Measurements from ENCODE around the gene RAPGEF1. TPM values are rescaled to one million over a fixed set of nuclear protein-coding genes. Genes with fewer than 3 reads are reported as not detected.
A peak's percentile ranks its signal among the peaks of the same experiment; 100 is the strongest.

RAPGEF1 gene
- total and polyA plus RNA-seq, 2 donors (not counting 3 experiments of a cell fraction or from before 2014, with no cell fraction given) = 50.0 to 124 TPM

GRCh38 chr9:131672451-131672850 is 67.4 kb downstream of the RAPGEF1 start:
- Histone ChIP-seq H3K4me2 (ENCODE audit: insufficient read depth, low read length) (no peak overlapping the region), H3K4me3 (replicated peaks in 1 of 3; ENCODE audit: insufficient read depth in 1 of 3, low read depth in 1 of 3, low read length in 3 of 3) (no peak overlapping the region), H3K4me1 (ENCODE audit: control insufficient read depth, extremely low read depth, insufficient read depth, low read length) (peaks cover 50% of the 10 kb centered on the region), H3K9me3 (replicated peaks; ENCODE audit: control insufficient read depth, insufficient read depth, low read length) (no peaks in the 10 kb centered on the region), H2AFZ (ENCODE audit: low read depth, low read length) (no peak overlapping the region), H3K36me3 (ENCODE audit: control insufficient read depth in 2 of 2, extremely low read depth in 1 of 2, insufficient read depth in 2 of 2, low read length in 2 of 2) (no peaks in the 10 kb centered on the region), H3K9me1 (replicated peaks; ENCODE audit: control insufficient read depth, extremely low read depth, insufficient read depth, low read length) (no peaks in the 10 kb centered on the region), H3K27ac (ENCODE audit: insufficient read depth, low read depth, low read length) (peak overlapping the region; percentile 11), H3K79me2 (ENCODE audit: control insufficient read depth, insufficient read depth, low read length) (peaks cover 82% of the 10 kb centered on the region), H3K27me3 (ENCODE audit: control insufficient read depth in 2 of 2, insufficient read depth in 2 of 2, low read length in 2 of 2) (no peaks in the 10 kb centered on the region), H4K20me1 (replicated peaks; ENCODE audit: control insufficient read depth, extremely low read depth, insufficient read depth, low read length) (no peaks in the 10 kb centered on the region), H3K9ac (replicated peaks; ENCODE audit: extremely low read depth, insufficient read depth, low read length) (no peak overlapping the region)
- ChIA-PET CTCF (interaction anchor here (0.7 to 1.0 kb wide), 2 partner anchors 42 to 48 kb away, joined by 3 to 5 read pairs; no protein-coding TSS in a partner anchor), POLR2A (no interaction called here)
- TF ChIP-seq GATA2 (IDR thresholded peaks at IDR 0.05; ENCODE audit: insufficient read depth, insufficient read length, low read depth, low read length) (no peak), EZH2 (IDR thresholded peaks at IDR 0.05; ENCODE audit: borderline replicate concordance, low read depth, low read length, severe bottlenecking) (no peak), JUN (IDR thresholded peaks at IDR 0.05; ENCODE audit: borderline replicate concordance, insufficient read depth, insufficient read length, low read depth) (peak; percentile 10)
- dilution Hi-C loops (cut with MboI; ENCODE audit: extremely low pct_ligation_motif_present, low sequenced_read_pairs) = no loop called here
- no TSS peak for BruUV-seq (replicated peaks)
- FAIRE-seq (no peak), DNase-seq (ENCODE audit: low read depth, low spot score) (peak; percentile 79)
- intact Hi-C loops (cut with micrococcal nuclease) = no loop called here

DNA sequence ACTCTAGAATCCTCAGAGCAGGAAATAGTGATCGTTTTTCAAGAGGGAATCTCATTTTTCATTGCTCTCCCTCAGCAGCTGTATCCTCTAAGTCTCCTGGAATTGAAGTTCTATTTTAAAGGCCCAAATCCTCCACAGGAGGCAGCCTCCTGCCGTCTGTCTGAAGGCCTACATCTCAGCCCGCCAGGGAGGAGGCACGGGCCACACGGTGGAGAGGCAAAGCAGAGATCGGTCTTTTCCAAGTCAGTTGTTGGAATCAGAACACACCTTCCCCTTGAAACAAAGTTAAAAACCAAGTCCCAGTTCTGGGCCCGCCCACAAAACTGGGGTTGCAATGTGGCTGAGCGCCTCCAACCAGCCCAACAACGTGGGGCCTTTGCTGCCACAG is 68.7 kb downstream of the RAPGEF1 start:
- no peak overlapping the region for H3K9ac ChIP-seq (replicated peaks; ENCODE audit: extremely low read depth, insufficient read depth, low read length)
- no peaks in the 10 kb centered on the region for H3K9me1 ChIP-seq (replicated peaks; ENCODE audit: control insufficient read depth, extremely low read depth, insufficient read depth, low read length)
- dilution Hi-C loops (cut with MboI; ENCODE audit: extremely low pct_ligation_motif_present, low sequenced_read_pairs) = no loop called here
- ChIA-PET POLR2A (no interaction called here), CTCF (no interaction called here)
- H3K36me3 ChIP-seq (ENCODE audit: control insufficient read depth in 2 of 2, extremely low read depth in 1 of 2, insufficient read depth in 2 of 2, low read length in 2 of 2) = no peaks in the 10 kb centered on the region
- H4K20me1 ChIP-seq (replicated peaks; ENCODE audit: control insufficient read depth, extremely low read depth, insufficient read depth, low read length) = no peaks in the 10 kb centered on the region
- H3K4me1 ChIP-seq (ENCODE audit: control insufficient read depth, extremely low read depth, insufficient read depth, low read length) = peaks cover 42% of the 10 kb centered on the region
- no peak overlapping the region for H2AFZ ChIP-seq (ENCODE audit: low read depth, low read length)
- no TSS peak for BruUV-seq (replicated peaks)
- TF ChIP-seq POLR2A (IDR thresholded peaks at IDR 0.05; ENCODE audit: low read depth, low read length) (no peak), MAX (IDR thresholded peaks at IDR 0.05; ENCODE audit: insufficient read depth, insufficient read length) (no peak), MYC (IDR thresholded peaks at IDR 0.05; ENCODE audit: low read depth, low read length) (no peak), POLR2AphosphoS5 (IDR thresholded peaks at IDR 0.05; ENCODE audit: insufficient read depth, low read depth, low read length) (no peak), FOS (IDR thresholded peaks at IDR 0.05; ENCODE audit: borderline replicate concordance, insufficient read depth, low read length) (no peak), EZH2 (IDR thresholded peaks at IDR 0.05; ENCODE audit: borderline replicate concordance, low read depth, low read length, severe bottlenecking) (no peak), JUN (IDR thresholded peaks at IDR 0.05; ENCODE audit: borderline replicate concordance, insufficient read depth, insufficient read length, low read depth) (no peak), GATA2 (IDR thresholded peaks at IDR 0.05; ENCODE audit: insufficient read depth, insufficient read length, low read depth, low read length) (no peak)
- TF ChIP-seq, protein P1, sequence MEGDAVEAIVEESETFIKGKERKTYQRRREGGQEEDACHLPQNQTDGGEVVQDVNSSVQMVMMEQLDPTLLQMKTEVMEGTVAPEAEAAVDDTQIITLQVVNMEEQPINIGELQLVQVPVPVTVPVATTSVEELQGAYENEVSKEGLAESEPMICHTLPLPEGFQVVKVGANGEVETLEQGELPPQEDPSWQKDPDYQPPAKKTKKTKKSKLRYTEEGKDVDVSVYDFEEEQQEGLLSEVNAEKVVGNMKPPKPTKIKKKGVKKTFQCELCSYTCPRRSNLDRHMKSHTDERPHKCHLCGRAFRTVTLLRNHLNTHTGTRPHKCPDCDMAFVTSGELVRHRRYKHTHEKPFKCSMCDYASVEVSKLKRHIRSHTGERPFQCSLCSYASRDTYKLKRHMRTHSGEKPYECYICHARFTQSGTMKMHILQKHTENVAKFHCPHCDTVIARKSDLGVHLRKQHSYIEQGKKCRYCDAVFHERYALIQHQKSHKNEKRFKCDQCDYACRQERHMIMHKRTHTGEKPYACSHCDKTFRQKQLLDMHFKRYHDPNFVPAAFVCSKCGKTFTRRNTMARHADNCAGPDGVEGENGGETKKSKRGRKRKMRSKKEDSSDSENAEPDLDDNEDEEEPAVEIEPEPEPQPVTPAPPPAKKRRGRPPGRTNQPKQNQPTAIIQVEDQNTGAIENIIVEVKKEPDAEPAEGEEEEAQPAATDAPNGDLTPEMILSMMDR (IDR thresholded peaks at IDR 0.05; ENCODE audit: extremely low read depth in 1 of 2, insufficient read depth in 1 of 2, low read depth in 1 of 2, low read length in 2 of 2) = no peak
- intact Hi-C loops (cut with micrococcal nuclease) = no loop called here
- no peak overlapping the region for H3K4me3 ChIP-seq (replicated peaks in 1 of 3; ENCODE audit: insufficient read depth in 1 of 3, low read depth in 1 of 3, low read length in 3 of 3)
- no peaks in the 10 kb centered on the region for H3K27me3 ChIP-seq (ENCODE audit: control insufficient read depth in 2 of 2, insufficient read depth in 2 of 2, low read length in 2 of 2)
- H3K9me3 ChIP-seq (replicated peaks; ENCODE audit: control insufficient read depth, insufficient read depth, low read length) = no peaks in the 10 kb centered on the region
- H3K79me2 ChIP-seq (ENCODE audit: control insufficient read depth, insufficient read depth, low read length) = peaks cover 87% of the 10 kb centered on the region
- no peak for DNase-seq (ENCODE audit: low read depth, low spot score)
- H3K4me2 ChIP-seq (ENCODE audit: insufficient read depth, low read length) = no peak overlapping the region
- no peak for FAIRE-seq
- H3K27ac ChIP-seq (ENCODE audit: insufficient read depth, low read depth, low read length) = no peak overlapping the region
